GM21390 (cell line): Measurements from ENCODE around the gene FOXP1.
"Not testable (repeated sequence)": the region's sequence is repeated elsewhere in the genome, so short reads cannot be mapped to it uniquely, and the experiment has no call there.

Experiments
- ATAC-seq: cut with Tn5 transposase; IDR thresholded peaks from one replicate; pipeline ENCODE4 v1.9.1; 2021; ENCODE audit not compliant: unreplicated experiment

FOXP1 gene

DNA sequence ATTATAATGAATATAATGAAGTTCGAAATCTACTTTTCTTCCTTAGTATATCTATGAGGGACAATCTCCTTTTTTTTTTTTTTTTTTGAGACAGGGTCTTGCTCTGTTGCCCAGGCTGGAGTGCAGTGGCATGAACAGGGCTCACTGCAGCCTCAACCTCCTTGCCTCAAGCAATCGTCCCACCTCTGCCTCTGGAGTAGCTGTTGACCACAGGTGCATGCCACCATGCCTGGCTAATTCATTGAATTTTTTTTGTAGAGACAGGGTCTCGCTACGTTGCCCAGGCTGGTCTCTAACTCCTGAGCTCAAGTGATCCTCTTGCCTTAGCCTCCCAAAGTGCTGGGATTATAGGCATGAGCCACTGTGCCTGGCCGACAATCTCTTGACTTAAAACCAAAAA is 607.5 kb downstream of the FOXP1 start:
- not testable (repeated sequence) for ATAC-seq

DNA sequence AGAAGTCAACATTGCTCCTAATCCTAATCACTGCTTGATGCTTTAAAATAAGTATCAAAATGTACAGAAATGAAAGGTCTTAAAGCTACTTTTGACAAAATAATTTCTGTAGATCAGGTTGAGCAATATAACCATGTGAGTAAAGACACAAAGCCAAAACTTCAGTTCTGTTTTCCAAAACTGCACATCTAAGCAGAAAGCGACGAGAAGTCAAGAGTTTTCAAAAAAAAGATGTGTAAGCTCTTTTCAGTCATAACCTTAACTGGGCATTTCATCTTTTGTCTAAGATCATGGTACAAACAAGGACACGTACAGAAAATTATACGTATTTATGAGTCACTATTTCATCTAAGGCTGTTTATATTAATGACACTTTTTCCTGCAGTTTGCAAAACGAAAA is 608.8 kb downstream of the FOXP1 start:
- no peak for ATAC-seq

DNA sequence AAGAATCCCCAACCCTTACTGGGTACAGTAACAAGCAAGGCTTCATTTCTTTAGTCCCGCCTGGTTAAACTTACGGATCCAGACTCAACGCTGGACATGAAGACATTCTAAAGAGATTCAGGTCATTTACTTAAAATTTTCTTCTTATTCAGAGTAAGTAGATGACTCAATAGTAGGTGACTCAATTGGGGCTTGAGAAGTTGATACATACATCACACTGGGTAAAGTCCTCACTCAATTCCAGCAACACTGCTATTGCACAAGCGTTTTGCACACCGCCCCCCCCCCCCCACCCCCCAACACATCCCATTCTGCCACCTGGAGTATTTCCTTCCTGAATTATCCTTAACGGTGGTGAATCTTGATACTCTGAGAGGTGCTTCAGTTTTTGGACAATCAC is 610.0 kb downstream of the FOXP1 start:
- no peak for ATAC-seq

DNA sequence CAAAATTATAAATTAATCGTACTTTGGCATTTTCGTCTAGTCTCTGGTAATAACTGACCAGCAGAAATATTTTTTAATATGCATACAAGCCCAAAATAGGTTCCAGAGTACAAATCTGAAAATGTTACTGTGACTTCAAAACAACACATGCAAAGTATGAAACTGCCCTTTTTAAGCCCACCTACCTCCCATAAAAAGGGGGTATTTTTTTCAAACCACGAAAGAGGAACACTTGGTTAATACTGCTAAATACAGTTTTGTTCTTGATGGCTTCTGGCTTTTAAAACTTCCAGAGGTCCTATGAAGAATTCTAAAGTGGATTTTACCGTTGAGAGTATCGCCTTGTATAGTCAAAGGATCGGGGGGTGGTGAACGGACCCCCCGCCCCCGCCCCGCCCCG is 610.7 kb downstream of the FOXP1 start:
- ATAC-seq = no peak

DNA sequence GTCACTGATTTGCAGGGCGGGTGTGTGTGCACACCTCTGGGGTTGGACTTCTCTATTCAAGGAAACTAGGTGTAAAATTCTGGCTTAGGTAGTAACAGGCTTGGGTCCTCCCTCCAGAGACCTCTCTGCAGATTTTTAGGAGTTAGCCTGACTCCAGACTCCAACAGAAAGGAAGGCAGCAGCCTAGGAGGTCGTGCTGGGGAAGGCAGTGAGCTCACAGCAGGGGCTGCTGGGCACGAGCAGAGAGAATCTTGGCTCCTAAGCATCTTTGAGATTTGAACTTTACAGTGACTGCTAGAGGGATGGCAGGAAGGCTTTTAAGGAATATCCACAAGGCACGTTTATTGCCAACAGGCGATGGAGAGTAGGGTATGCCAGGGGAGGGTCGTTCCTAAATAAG is 612.6 kb downstream of the FOXP1 start:
- no peak for ATAC-seq

DNA sequence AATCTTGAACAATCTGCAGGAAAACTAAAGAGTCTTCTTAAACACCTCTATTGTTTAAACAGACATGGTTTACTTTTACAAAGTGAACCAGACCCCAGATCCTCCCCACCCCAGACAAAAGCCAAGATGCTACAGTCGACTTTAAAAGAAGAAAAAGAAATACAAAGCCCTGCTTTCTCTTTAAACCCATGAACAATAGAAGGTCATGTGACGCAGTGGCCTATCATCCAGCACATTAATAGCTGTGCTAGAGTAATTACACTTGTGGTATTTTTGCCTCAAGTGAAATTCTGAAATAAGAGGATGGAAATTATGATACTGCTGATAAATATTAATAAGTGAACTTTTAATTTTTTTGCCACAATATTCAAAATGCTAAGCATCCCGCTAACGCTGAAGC is 613.4 kb downstream of the FOXP1 start:
- ATAC-seq = no peak

DNA sequence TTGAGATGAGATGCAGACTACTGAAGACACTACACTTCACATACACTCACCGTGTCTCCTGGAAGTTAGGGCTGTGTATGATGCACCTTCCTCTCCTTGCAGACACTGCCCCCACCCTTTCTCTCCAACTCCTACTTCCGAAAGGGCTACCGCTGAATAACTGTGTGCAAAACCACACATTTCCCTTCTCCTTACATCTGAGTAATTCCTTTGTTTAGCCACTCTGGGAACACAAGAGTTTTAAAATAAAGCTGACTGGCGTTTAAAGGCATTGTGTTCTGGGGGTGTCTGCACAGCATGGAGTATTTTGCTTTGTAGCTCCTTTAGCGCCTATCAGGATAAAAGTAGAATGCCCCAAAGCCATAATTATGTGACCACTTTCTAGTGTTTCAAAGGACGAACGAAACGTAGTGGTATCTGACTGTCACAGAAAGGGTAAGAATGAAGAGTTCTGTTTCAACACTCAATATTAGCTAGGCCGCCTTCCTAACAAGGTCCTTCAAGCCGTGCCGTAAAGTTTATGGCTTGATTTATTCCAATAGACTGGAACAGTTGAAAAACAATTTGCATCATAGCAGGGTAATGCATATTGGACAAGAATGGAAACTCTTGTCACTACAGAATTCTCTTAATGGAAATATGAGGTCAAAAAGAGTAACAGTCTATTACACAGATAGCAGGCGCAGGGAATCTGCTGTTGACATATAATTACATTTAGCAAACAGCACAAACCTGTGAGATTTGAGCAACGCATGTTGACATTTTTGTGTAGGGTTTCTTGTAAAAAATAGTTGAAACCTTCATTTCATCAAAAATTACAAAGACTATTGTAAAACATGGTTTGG is 619.9 kb downstream of the FOXP1 start:
- ATAC-seq = no peak

DNA sequence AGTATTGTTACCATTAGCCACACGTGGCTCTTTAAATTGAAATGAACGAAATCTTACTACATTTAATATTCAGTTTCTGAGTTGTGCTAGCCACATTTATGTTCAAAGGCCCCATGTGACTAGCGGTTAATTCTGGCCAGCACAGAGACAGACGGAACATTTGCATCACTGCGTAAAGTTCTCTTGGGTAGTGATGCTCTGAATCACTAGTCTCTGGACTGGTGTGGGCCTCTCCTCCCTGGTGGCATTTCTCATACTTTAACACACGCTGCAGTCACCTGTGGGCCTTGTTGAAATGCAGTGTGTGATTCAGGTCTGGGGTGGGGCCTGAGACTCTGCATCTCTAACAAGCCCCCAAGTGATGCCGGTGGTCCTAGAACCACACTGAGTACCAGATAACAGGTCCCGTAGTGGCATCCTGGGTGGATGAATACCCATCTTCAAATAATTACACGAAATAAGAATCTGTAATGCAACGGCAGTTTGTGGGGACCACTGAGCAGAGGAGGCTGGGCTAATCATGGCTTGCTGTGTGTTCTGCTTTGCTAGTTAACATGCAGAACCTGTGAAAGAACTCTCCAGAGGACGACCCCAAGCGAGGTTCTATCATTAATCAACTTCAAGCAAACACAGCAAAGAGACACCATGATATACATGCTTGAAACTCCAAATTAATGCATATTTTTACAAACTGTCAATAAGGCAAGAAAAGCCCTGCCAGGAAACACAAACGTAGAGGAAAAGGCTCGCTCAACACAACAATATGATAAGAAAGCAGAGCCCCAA is 623.8 kb downstream of the FOXP1 start:
- ATAC-seq = no peak

DNA sequence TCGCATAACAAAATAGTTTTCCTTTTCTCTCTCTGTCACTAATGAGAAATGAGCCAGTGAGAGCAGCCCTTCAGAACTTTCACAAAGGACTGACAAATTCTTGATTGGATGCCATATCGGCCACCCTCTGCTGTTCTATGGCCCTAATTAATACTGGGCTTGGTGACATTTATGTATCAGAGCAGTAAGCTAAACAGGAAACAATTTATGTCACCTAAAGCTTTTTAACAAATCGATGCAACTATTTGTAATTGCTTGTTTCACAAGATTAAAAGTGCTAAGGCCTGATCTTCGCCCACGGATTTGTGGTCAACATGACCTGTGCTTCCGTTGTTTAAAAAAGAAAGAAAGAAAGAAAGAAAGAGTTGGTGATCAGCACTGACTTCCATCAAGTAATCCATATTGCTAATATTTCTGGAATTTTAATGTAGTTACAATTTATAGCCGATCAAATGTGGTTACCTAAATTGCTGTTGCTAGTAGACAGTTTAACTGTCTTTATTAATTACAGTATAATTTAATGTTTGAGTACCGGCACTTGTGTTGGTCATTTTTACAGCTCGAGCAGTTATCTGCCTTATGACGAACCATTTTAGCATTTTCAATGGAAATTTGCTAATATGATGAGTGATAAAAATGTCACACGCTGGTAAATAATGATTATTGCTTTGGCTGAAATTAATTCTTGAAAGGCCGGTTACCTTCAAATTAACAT is 631.3 kb downstream of the FOXP1 start:
- ATAC-seq = no peak

DNA sequence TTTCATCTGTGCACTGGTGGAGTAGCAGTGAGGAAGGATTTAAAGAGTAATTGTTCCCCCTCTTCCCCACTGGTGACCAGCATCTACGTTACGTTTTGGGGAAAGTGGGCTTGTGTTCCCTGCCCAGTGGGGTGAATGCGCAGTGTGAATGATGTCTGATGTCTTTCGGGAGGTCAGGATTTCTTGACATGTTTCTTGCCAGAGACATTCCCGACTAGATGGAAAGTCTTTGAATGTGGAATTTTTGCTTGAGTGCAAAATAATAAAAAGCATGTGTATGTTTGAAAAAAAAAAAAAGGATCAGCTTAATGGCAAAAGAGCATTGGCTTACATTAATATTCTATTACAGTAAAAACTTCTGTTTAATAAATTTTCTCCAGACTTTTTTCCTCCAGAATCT is 632.2 kb downstream of the FOXP1 start:
- ATAC-seq = no peak

DNA sequence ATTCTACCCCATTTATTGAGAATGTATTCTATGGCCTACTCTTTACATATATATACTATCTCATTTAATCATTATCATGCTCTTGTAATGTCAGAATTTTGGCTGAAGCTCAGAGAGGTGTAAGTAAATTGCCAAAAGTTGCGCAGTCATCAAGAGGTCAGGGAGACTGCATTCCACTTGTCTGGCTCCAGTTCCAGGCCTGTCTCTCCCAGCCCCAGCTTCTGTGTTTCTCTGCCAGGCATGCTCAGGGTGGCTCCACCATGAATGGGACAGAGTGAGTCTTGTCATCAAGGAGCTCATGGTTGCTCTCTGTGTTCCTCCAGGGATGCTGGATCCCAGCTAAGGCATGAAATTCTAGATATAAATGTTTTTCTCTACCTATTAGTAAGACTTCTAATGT is 635.9 kb downstream of the FOXP1 start:
- ATAC-seq = no peak

DNA sequence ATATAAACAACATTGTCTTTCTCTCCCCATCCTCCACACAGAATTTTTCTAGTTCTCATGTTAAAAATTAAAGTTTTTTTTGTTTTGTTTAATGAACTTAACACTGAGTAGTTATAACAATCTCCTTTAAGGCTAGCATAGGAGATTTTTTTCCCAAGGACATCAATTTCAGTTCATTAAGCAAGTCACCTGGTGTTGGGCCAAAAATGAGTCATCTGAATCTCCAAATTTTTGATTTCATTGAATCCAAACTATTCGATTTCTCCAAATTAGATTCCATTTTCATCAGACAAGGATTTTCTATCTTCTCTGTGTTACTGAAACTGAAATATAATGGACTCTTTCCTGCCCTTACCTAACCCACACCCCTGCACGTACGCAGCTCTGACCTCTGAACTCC is 639.6 kb downstream of the FOXP1 start:
- no peak for ATAC-seq

DNA sequence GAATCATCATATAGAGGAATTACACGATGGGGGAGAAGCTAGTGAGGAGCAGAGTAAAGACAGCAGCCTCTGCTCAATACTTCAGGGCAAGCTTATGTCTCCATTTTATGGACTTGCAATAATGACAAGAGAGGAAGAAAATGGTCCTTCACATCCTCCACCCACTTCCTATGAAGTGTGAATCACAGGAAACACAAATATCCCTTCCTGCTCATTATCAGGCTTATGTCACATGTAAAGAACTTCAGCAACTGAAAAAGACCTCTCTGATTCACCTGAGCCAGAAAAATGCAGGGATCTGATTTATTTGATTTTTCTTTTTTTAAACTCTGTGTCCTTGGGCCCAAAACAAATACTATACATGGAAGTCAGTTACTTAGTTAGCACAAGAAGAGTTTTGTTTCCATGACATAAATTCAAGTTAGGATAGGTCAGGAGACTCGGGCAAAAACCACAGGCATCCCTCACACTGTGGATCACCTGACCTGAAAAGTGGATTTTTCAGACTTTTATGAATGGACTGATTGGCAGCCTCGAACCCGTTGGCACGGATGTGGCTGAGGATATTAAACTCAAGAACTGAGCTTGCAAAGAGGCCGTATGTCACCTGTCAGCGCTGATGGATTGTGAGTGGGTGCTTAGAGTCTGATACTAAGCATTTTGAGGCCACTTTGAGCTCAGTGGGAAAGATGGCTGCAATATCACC is 650.3 kb downstream of the FOXP1 start:
- no peak for ATAC-seq

DNA sequence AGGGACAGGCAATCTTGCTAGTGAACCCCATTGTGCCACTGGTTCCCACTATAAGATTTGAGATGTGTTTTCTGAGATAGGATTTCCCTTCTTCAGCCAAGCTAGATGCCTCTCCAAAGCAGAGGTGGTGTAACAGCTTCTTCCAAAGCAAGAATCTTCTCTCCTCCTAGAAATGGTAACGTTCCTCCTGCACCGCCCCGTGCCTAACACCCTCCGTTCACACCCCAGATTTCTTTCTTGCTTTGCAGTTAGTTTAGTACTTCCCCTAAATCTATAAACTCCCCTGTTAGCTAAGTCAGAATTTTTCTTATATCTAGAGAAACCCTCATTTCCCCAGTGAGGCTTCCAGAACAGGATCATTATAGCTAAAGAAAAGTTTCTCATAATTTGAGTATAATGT is 653.5 kb downstream of the FOXP1 start:
- ATAC-seq = no peak

DNA sequence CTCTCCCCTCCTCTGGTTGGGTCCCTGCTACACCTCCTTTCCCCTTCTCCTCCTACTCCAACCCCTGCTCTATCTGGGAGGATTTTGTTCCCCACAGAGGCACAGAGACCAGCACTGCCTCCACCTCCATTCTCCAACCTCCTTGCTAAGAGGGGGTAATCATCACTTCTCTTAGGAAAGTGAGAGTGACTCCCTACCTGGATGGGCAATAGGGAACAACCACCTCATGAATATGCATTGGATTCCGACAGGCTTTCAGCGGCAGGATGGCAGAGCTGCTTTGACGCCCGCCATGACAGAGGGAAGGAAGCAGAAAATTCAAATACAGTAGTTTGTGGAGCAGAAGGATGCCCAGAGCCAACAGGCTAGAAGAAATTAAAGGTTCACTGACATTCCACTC is 656.3 kb downstream of the FOXP1 start:
- ATAC-seq = no peak

DNA sequence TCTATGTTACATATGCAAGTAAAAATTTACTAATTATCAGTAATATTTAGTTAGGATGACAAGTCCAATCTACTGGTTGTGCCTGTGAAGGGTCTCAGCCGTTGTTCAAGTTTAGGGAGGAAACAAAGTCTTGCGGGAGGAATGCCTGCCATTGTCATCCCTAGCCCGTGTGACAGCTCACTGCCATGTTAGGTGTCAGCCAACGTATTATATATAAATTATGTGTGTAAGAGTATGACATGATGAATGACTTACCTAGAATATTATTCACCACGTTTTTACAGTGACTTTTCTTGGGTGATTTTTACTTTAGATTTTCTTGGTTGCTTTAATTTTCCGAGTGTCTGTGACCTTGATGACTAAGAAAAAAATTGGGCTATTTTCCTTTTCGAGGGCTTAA is 656.7 kb downstream of the FOXP1 start:
- ATAC-seq = no peak

DNA sequence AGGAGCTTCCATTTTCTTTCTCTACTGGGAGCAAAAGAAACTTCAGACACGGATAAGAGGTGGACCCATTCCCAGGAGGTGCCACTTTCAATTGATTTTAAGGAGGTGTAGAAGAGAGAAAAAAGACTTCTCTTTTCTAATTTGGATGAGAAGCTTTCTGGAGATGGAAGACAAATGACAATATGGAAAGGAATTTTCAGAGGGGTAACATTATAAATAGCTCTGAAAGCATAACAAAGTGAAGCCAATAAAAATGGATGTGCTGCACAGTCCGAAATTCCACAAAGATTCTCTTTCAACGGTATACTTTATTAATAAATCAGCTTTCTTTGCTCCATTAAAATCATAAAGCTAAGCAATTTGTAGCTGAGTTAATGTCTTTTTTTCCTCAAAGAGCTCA is 663.9 kb downstream of the FOXP1 start:
- no peak for ATAC-seq

DNA sequence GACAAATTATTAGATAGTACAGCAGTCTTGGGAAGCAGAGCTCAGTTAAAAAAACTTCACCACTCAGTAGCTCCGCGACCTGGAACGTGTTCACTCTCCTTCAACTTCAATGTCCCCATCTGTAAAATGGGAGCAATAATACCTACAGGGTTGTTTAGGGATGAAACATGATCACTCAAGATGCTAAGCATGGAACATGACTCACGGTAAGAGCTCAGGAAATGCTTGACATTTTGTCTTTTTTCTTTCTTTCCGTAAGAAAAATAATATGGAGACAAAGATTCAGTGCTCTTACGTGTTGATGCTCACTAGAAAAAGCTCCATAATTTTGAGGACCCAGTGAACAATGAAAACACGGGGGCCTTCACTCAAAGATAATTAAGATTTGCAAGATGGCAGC is 664.4 kb downstream of the FOXP1 start:
- ATAC-seq = no peak

DNA sequence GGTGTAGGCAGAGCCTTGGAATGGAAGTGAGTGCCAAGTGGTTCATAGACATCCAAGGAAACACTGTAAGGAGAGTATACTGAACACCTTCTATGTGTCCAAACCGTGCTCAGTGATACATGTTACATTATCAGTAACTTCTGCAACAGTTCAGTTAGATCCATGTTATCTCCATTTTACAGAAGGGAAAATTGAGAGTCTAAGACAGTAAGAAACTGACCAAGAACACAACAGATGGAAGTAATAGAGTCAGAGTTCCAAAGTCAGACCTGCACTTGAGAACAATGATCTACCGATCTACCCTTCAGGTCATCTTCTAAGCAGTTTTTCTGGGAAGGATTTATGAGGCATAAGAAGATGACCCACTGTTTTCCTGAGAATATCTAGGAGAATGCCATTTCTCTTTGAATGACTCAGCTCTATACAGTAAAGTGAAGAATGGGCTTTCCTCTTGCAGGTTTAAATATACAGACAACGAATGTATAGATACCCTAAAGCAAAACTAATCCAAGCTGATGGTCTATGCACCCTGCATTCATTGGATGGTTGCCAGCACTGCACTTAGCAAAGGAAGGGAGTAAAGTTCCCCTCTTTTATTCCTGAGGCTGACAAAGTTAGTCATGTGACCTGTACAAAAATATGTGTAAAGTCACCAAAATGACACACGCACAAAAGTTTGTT is 667.0 kb downstream of the FOXP1 start:
- no peak for ATAC-seq

DNA sequence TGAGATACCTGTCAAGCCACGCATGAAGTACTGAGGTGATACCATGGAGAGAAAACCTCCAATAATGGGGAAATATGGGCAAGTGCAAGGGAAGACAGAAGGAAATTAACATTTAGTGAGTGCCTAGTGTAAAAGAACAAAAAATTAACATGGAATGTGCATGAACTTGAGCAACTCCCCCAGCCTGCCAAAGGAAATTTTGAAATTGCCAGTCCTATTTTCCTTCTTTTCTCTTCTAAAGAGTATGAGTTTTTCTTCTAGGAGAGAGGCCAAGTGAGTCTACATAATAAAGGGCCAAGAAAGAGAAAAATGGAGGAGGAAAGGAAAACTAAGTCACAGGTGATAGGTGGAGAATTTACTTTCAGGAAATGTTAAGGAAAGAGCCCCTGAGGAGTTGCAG is 668.7 kb downstream of the FOXP1 start:
- ATAC-seq = no peak

DNA sequence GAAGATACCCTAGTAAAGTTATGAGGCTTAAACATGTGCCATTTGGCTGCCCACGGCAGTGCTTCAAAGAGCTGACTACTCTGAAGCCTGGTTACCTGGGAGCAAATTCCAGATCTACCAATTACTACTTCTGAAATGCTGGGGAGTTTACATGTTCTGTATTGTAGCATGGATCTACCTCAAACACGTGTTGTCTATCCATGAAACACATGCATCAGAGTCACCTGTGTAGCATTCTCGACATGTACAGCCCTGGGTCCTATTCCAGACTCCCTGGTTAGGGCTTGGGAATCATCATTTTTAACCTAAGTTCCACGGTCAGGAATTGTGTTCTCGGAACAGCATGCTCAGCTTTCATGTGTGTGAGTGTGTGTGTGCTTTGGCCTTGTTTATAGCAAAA is 671.8 kb downstream of the FOXP1 start:
- no peak for ATAC-seq
